DOHH2 (cell line): ENCODE data around the gene TCEAL9.

Source experiments
- CTCF ChIP-seq: fragments of 200-600 bp; sonication (generic); IDR thresholded peaks from one replicate; pipeline ENCODE4 v1.5.1; 2014; ENCODE audit warnings: antibody characterized with exemption, mild to moderate bottlenecking, low read depth, low read length; ENCODE audit not compliant: poor library complexity, severe bottlenecking
- EZH2phosphoT487 ChIP-seq: fragments of 200-600 bp; sonication (generic); IDR thresholded peaks from 2 replicates; pipeline ENCODE4 v1.6.1; 2017; ENCODE audit warnings: borderline replicate concordance, mild to moderate bottlenecking, antibody characterized with exemption, low read length, moderate library complexity, mixed read lengths

DNA sequence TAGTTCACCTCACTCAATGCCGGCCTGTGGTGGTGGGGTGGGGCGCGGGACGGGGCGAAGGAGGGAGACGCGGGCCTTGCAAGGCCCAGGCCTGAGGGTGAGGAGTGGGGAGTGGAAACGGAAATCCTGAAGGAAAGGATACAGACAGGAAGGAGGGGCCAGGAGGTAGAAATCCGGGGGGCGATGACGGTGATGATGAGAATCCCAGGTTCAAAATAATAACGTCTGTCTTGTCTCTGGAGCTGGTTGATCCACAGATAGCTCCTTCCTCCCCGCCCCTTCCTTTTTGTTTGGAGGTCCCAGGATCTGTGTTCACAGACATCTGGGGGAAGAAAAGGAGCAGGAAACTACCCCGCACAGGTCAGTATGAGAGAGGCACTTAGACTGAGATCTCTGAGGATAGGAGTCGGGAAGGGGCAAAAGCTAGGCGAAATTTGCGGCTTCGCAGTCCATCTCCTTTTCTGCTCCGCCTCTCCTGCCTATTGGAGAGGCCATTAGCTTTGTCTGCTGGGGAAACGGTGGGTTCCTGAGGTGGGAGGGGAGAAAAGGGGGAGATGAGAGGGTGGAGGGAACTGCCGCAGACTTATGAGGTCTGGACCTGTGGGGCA, 25.5 kb upstream of the TCEAL9 start:
- TF ChIP-seq CTCF (no peak), EZH2phosphoT487 (no peak)
